Measurements from ENCODE around the gene RFXANK. TPM values are rescaled to one million over a fixed set of nuclear protein-coding genes. Genes with fewer than 3 reads are reported as not detected.
"Not testable (repeated sequence)": the region's sequence is repeated elsewhere in the genome, so short reads cannot be mapped to it uniquely, and the experiment has no call there.

RFXANK gene
- total RNA-seq, 2 experiments from 2014 or later = 110 to 121 TPM

DNA sequence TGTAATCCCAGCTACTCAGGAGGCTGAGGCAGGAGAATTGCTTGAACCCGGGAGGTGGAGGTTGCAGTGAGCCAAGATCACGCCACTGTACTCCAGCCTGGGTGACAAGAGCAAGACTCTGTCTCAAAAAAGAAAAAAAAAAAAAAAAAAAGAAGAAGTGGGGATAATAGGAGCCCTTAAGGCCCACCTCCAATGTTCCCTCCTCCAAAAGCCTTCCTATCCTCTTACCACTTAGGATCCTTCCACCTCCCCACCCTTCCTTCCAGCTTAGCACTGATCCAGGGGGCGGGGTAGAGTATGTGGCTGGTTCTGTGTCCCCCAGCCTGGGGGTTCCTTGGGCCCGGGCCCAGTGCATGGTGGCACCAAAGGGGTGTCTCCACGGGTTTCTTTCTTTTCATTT lies 18.8 kb upstream of the RFXANK start:
- H3K27ac Mint-ChIP-seq; H3K4me3 Mint-ChIP-seq; H3K9me3 Mint-ChIP-seq (ENCODE audit: low read depth); H3K27me3 Mint-ChIP-seq; DNase-seq; H3K36me3 Mint-ChIP-seq; ATAC-seq: not testable (repeated sequence)
- CTCF ChIA-PET = interaction anchor here (0.7 to 2.7 kb wide), 3 partner anchors 13 to 85 kb away, joined by 3 to 15 read pairs (median 14); no protein-coding TSS in a partner anchor
- H3K4me1 Mint-ChIP-seq = peaks cover 12% of the 10 kb centered on the region

DNA sequence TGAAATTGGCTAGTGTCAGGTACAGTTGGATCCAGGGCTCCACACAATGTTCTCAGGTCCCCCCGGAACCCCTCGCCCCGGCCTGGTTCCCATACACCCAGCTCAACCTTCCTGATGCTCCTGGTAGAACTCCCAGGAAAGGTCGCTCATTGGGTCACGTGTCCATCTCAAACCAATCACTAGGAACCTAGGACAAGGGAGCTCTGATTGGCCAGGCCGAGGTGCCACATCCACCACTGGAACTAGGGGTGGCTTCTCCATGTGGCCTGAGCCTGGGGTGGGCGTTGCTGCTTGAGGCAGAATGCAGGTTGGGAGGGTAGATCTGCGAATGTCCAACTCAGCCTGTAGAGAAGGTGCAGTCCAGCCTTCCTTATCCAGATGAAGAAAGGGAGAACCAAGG lies 15.1 kb upstream of the RFXANK start:
- Mint-ChIP-seq H3K27ac (no peak overlapping the region), H3K9me3 (ENCODE audit: low read depth) (no peaks in the 10 kb centered on the region), H3K4me1 (no peaks in the 10 kb centered on the region), H3K36me3 (peaks cover 16% of the 10 kb centered on the region), H3K4me3 (no peak overlapping the region), H3K27me3 (no peaks in the 10 kb centered on the region)
- no peak for ATAC-seq
- DNase-seq = no peak
- CTCF ChIA-PET = interaction anchor here (1.6 kb wide), 1 partner anchor 32 kb away, joined by 4 read pairs; no protein-coding TSS in a partner anchor

DNA sequence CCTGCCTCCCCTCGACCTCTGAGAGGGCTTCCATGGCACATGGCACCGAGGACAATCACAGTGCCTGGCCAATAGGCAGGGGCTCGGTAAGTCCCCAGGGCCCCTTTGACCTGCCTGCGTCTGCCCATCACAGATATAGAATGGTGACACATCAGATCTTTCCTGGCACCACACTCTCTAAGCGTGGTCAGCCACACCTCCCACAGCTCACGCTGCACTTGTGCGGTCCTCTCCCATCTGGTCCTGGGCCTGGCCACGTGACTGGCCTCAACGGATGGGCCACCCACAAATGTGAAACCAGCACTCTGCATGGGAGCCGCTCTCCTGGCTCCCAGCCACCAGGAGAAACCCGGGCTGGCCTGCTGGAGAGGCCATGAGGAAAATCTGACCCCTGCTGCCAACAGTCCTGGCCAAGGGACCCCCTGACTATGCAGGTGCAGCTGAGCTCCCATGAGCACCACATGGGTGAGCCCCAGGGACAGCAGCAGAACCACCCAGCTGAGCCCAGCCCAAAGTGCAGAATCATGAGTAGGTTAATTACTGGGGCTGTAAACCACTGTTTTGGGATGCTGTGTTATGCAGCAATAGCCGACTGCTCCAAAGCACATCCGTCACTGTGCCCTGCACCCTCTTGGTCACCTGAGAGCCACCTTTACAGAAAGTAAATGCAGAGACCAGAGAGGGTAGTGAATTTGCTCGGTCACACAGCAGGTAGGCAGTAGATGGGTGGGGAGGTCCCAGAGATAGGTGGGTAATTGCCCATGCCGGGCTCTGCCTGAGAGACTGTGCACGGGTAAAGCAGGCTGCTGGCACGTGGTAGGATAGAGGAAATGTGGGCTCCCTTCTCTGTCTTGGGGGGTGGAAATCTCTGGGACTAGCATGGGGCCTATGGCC lies 12.3 kb upstream of the RFXANK start:
- CTCF ChIA-PET = interaction anchor here (0.9 kb wide), 1 partner anchor 23 kb away, joined by 4 read pairs; the partner anchor contains the start of gene NR2C2AP
- H3K36me3 Mint-ChIP-seq = peaks cover 26% of the 10 kb centered on the region
- no peaks in the 10 kb centered on the region for H3K27me3 Mint-ChIP-seq
- DNase-seq (no peak), ATAC-seq (no peak)
- H3K9me3 Mint-ChIP-seq (ENCODE audit: low read depth) = no peaks in the 10 kb centered on the region
- H3K4me1 Mint-ChIP-seq = no peaks in the 10 kb centered on the region
- H3K4me3 Mint-ChIP-seq = no peak overlapping the region
- no peak overlapping the region for H3K27ac Mint-ChIP-seq

DNA sequence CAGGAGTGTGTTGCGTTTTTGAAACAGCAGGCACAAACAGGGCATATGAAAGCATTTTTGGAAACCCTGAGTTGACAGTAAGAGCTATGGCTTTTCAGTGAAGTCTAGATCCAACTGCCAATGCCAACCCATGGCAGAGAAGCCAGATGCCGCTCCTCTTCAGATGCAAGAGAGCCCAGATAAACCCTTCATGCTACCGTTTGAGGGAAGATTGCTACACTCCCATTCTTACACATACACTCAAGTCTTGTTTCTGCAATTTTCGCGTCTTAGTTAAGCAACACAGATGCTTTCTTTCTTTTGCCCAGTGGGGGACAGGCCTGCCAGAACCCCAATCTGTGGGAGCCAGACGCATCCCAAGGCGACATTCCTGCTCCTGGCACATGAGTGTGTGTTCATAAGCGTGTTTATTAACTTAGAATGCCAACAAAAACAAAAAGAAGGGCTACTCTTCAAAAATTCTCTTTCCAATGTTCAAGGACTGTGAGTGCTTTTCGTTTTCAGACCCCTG lies 10.5 kb upstream of the RFXANK start:
- CTCF ChIA-PET = no interaction called here

DNA sequence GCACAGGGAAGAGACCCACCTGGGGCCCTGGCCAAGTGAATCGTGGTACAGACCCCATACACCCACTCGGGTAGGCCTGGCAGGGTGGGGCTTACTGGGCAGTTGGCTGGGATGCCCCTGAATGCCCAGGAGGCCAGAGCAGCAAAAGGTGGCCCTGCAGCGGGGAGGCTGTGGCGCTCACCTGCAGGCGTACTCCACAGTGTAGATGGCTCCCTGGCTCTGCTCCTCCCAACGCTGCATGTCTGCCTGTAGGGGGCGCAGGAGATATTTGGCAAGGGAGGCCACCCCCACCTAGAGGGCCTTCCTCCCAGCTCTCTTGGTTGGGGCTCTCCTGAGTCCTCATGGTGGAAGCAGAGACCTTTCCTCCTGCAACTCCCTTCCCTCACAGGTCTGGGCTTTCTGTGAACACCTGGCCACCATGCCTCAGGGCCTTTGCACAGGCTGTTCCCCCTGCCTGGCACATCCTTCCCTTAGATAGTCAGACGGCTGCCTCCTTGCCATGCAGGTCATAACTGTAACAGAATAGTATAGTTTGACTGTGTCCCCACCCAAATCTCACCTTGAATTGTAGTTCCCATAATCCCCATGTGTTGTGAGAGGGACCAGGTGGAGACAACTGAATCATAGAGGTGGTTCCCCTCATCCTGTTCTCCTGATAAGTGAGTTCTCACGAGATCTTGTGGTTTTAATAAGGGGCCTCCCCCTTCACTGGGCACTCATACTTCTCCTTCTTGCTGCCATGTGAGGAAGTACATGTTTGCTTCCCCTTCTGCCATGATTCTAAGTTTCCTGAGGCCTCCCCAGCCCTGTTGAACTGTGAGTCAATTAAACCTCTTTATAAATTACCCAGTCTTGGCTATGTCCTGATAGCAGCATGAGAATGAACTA lies 6.0 kb upstream of the RFXANK start:
- ATAC-seq = peak; percentile 89
- Mint-ChIP-seq H3K4me3 (no peak overlapping the region), H3K36me3 (peaks cover 33% of the 10 kb centered on the region), H3K9me3 (ENCODE audit: low read depth) (no peaks in the 10 kb centered on the region), H3K4me1 (peaks cover 21% of the 10 kb centered on the region), H3K27me3 (no peaks in the 10 kb centered on the region), H3K27ac (no peak overlapping the region)
- CTCF ChIA-PET = interaction anchor here (0.6 to 2.9 kb wide), 4 partner anchors 11 to 304 kb away, joined by 3 to 14 read pairs (median 8); no protein-coding TSS in a partner anchor
- DNase-seq = peak; percentile 72

More for the DNA sequence above, 10.5 kb upstream of the RFXANK start:
- Mint-ChIP-seq H3K27ac (no peak overlapping the region), H3K4me1 (peaks cover 5% of the 10 kb centered on the region), H3K9me3 (ENCODE audit: low read depth) (no peaks in the 10 kb centered on the region), H3K27me3 (no peaks in the 10 kb centered on the region), H3K4me3 (no peak overlapping the region), H3K36me3 (peaks cover 32% of the 10 kb centered on the region)
- DNase-seq = no peak
- no peak for ATAC-seq

DNA sequence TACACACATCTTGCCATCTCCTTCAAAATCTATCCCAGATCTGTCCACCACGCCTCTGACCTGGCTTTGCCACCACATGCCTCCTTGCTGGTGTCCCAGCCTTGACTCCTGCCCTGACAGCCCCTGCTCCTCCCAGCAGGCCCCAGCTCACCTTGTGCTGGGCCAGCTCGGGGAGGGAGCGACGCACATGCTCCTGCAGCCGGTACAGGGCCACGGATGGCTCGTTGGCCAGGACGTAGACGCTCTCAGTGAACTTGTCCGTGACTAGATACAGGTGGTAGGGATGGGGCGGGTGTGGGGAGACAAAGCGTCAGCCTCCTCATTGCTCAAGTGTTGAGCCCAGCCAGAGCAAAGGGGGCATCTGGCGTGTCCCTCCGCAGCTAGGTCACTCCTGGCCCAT lies 5.3 kb upstream of the RFXANK start:
- CTCF ChIA-PET = interaction anchor here (2.9 kb wide), 1 partner anchor 12 kb away, joined by 14 read pairs; no protein-coding TSS in a partner anchor
- Mint-ChIP-seq H3K27me3 (no peaks in the 10 kb centered on the region), H3K27ac (no peak overlapping the region), H3K9me3 (ENCODE audit: low read depth) (no peaks in the 10 kb centered on the region), H3K36me3 (peaks cover 28% of the 10 kb centered on the region), H3K4me3 (no peak overlapping the region), H3K4me1 (peaks cover 25% of the 10 kb centered on the region)
- no peak for ATAC-seq
- no peak for DNase-seq

DNA sequence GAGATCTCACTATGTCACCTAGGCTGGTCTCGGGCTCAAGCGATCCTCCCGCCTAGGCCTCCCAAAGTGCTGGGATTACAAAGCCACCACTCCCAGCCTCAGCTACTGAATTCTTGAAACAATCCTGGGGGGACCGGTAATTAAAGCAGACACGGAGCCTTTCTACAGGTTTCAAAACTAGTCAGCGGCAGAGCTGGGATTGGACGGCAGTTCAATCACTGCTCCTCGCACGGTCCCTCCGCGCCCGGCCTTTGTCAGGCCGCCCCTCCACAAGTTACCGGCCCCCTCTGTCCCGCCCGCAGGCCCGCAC lies 335 bp upstream of the RFXANK start:
- Mint-ChIP-seq H3K4me3 (peak overlapping the region; percentile 90), H3K4me1 (peaks cover 34% of the 10 kb centered on the region), H3K27me3 (no peaks in the 10 kb centered on the region), H3K36me3 (peaks cover 14% of the 10 kb centered on the region), H3K27ac (peak overlapping the region; percentile 98), H3K9me3 (ENCODE audit: low read depth) (no peaks in the 10 kb centered on the region)
- CTCF ChIA-PET = interaction anchor here (0.8 to 3.0 kb wide), 6 partner anchors 10 to 299 kb away, joined by 3 to 29 read pairs (median 4); partner anchors contain the start of gene NR2C2AP
- DNase-seq (no peak), ATAC-seq (no peak)

DNA sequence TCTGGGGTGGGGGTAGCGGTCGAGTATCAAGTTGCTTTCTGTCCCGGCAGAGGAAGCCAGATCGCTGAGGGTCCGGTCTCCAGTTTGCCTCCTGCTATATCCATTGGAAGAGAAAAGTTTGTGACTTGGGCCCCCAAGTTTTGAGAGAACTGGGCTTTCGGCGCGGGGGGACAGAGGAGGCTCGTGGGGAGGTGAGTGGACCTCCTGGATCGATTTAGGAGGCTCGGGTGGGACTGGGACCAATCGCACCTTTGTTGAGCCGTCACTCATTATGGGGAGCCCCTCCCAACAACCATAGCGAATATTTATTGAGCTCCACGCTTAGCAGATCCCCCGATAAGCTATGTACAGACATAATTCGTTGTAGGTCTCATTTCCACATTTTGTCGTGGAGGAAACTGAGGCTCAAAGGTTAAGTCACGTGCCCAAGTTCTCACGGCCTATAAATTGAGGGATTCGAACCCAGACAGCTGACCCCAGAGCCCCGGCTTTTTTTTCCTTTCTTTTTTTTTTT lies 909 bp downstream of the RFXANK start:
- Mint-ChIP-seq H3K27me3 (no peaks in the 10 kb centered on the region), H3K9me3 (ENCODE audit: low read depth) (no peaks in the 10 kb centered on the region), H3K27ac (peak overlapping the region; percentile 98), H3K36me3 (peaks cover 11% of the 10 kb centered on the region), H3K4me3 (peak overlapping the region; percentile 90), H3K4me1 (peaks cover 34% of the 10 kb centered on the region)
- ATAC-seq (peak; percentile 8), DNase-seq (no peak)
- CTCF ChIA-PET = interaction anchor here (0.7 to 3.0 kb wide), 4 partner anchors 9 to 33 kb away, joined by 3 to 29 read pairs (median 4); partner anchors contain the start of gene NR2C2AP

DNA sequence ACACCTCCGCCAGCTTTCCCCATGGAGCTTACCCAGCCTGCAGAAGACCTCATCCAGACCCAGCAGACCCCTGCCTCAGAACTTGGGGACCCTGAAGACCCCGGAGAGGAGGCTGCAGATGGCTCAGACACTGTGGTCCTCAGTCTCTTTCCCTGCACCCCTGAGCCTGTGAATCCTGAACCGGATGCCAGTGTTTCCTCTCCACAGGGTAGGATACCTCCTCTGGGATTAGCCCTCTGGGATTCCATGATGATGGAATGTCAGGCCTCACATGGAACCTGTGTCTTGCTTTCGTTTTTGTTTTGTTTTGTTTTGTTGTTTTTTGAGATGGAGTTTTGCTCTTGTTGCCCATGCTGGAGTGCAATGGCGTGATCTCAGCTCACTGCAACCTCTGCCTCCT lies 1.9 kb downstream of the RFXANK start:
- CTCF ChIA-PET = no interaction called here
- Mint-ChIP-seq H3K9me3 (ENCODE audit: low read depth) (no peaks in the 10 kb centered on the region), H3K27ac (peak overlapping the region; percentile 98), H3K36me3 (peaks cover 16% of the 10 kb centered on the region), H3K4me1 (peaks cover 31% of the 10 kb centered on the region), H3K4me3 (peak overlapping the region; percentile 90), H3K27me3 (no peaks in the 10 kb centered on the region)
- no peak for DNase-seq
- ATAC-seq = no peak

DNA sequence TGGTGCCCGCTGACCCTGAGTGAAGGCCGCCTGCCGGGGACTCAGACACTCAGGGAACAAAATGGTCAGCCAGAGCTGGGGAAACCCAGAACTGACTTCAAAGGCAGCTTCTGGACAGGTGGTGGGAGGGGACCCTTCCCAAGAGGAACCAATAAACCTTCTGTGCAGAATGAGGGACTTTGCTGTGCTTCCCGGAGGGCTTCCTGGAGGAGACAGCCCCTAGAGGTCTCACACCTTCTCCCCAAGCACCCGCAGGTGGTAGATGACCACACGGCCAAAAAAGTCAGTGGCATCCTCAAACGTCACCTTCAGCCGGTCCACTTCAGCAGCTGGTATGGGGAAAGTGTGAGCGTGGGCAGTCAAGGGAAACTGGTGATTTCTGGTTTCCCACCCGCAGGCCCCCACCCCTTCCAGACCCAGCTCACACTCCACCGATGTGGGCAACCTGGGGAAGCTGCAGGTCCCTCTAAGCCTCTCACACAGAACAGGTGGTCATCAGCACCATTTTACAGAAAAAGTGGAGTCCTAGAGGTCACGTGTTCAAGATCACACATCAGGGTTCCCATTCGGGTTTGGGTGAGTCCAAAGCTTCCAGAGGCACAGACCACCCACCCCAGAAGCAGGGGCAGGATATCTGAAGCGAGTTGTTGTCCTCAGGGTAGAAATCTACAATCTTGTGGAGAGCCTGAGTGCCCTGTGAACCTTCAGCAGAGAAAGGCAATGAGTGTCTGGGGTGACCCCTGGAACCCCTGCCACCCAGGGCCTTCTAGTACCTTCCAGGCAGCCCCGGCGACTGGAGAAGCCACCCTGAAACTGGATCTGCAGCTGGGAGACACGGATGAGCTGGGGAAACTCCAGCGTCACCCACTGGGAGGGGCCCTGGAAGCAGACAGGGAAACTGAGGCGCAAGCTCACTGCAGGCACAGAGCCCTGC lies 9.9 kb downstream of the RFXANK start:
- no peaks in the 10 kb centered on the region for H3K9me3 Mint-ChIP-seq (ENCODE audit: low read depth)
- DNase-seq (no peak), ATAC-seq (no peak)
- H3K4me3 Mint-ChIP-seq = peak overlapping the region; percentile 93
- H3K27me3 Mint-ChIP-seq = no peaks in the 10 kb centered on the region
- peaks cover 22% of the 10 kb centered on the region for H3K36me3 Mint-ChIP-seq
- H3K4me1 Mint-ChIP-seq = peaks cover 29% of the 10 kb centered on the region
- CTCF ChIA-PET = interaction anchor here (1.3 to 3.1 kb wide), 3 partner anchors 10 to 165 kb away, joined by 3 to 29 read pairs (median 5); partner anchors contain the start of genes BORCS8 and RFXANK
- H3K27ac Mint-ChIP-seq = peak overlapping the region; percentile 90

DNA sequence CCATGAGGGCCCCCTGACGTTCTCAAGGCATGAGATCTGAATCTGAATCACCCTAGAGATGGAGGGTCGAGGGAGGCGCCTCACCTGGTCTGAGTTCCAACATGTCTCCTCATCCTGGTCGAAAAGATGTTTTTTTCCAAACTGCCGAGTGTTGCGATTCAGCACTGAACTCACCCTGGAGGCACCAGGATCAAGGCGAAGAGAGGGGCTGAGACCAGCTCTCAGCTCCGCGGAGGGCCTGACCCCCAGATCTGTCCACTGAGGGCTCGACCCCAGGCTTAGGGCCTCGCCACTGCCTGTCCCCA lies 10.6 kb downstream of the RFXANK start:
- DNase-seq (no peak), ATAC-seq (no peak)
- Mint-ChIP-seq H3K4me3 (peak overlapping the region; percentile 93), H3K4me1 (peaks cover 36% of the 10 kb centered on the region), H3K36me3 (peaks cover 22% of the 10 kb centered on the region), H3K9me3 (ENCODE audit: low read depth) (no peaks in the 10 kb centered on the region), H3K27ac (peak overlapping the region; percentile 90), H3K27me3 (no peaks in the 10 kb centered on the region)
- CTCF ChIA-PET = interaction anchor here (0.8 to 3.1 kb wide), 6 partner anchors 11 to 165 kb away, joined by 3 to 29 read pairs (median 8); partner anchors contain the start of genes BORCS8 and RFXANK

Data from activated CD8-positive, alpha-beta memory T cell treated with anti-CD3 and anti-CD28 coated beads, Interleukin-2, amount 10 ng/mL, durations not matched to agents 7 days and 5 days (primary cell).